NCI-H1092 (cell line): ENCODE results near the gene C19orf25.

Experiments
- DNase-seq: peaks from one replicate; lab custom pipeline; 2025; lab: John Stamatoyannopoulos, UW

C19orf25 gene

GRCh38 chr19:1466461-1467214, 12.4 kb downstream of the C19orf25 start:
- no peak for DNase-seq

GRCh38 chr19:1466018-1466460, 13.0 kb downstream of the C19orf25 start:
- DNase-seq: no peak

- no peak for DNase-seq
Observed at GRCh38 chr19:1465191-1466016, 13.6 kb downstream of the C19orf25 start.

GRCh38 chr19:1461862-1462261, 17.2 kb downstream of the C19orf25 start:
- DNase-seq: no peak

DNA sequence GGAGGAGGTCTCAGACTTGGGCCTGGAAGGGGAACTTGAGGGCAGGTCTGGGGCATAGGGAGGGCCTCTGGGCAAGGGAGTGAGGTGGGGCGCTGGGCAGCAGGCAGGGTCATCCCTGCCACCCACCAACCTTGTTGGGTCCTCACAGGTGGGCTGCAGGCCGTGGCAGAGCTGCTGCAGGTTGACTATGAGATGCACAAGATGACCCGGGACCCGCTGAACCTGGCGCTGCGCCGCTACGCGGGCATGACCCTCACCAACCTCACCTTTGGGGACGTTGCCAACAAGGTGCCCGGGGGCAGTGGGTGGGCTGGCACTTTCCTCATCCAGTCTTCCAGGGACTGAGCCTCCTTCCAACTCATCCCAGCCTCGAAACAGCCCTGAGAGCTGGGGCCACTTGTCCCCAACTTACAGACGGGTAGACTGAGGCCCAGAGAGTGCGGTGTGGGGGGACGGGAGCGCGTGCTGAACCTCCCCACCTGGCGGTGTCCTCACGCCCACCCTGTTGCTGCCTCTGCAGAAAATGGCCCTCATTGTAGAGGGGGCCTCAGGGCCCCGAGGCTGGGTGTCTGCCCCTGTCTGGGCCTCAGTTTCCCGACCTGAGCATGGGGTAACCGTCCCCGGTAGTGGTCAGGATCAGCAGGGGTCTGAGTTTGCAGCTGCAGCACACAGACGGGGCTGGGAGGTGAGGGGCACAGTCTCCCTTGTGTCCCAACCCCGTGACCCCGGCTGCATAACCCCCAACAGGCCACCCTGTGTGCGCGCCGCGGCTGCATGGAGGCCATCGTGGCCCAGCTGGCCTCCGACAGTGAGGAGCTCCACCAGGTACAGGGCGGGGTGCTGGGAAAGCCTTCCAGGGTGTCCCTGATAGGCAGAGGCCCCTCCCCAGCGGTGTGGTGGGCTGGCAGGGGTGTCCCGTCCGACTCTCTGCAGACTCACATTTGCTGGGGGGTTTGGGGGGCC, 18.7 kb downstream of the C19orf25 start:
- no peak for DNase-seq

GRCh38 chr19:1459479-1459878, 19.5 kb downstream of the C19orf25 start:
- no peak for DNase-seq

- no peak for DNase-seq
Observed at GRCh38 chr19:1457892-1458291, 21.1 kb downstream of the C19orf25 start.

- no peak for DNase-seq
Observed at GRCh38 chr19:1457031-1457739, 21.8 kb downstream of the C19orf25 start.

- DNase-seq: no peak
Observed at GRCh38 chr19:1456121-1456900, 22.7 kb downstream of the C19orf25 start.

DNA sequence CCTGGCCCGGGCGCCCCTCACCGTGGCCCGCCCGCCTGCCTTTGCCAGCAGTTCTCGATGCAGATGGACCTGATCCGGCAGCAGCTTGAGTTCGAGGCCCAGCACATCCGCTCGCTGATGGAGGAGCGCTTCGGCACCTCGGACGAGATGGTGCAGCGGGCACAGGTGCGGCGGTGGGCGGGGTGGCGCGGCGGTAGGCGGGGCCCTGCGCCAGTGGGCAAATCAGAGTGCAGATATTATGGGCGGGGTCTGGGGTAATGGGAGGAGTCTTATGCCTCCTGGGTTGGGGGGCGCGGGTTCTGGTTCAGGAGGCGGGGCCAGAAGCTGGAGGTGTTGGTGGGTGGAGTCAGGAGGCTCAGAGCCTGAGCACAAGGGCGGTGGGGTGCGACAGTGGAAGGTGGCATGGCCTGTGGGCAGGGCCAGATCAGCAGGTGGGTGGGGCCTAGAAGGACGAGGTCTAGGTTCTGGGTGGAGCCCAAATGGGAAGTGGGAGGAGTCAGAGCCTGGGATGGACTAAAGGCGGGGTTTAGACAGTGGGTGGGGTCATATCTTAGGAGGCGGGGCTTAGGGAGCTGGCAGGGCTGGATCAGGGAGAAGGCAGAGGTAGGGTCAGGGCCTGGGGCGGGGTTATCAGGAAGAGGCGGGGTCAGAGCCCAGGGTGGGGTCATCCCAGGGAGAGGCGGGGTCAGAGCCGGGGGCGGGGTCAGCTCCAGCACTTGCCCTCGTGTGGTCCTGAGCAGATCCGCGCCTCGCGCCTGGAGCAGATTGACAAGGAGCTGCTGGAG, 23.5 kb downstream of the C19orf25 start:
- no peak for DNase-seq

- no peak for DNase-seq
Observed at GRCh38 chr19:1455002-1455335, 24.0 kb downstream of the C19orf25 start.

DNA sequence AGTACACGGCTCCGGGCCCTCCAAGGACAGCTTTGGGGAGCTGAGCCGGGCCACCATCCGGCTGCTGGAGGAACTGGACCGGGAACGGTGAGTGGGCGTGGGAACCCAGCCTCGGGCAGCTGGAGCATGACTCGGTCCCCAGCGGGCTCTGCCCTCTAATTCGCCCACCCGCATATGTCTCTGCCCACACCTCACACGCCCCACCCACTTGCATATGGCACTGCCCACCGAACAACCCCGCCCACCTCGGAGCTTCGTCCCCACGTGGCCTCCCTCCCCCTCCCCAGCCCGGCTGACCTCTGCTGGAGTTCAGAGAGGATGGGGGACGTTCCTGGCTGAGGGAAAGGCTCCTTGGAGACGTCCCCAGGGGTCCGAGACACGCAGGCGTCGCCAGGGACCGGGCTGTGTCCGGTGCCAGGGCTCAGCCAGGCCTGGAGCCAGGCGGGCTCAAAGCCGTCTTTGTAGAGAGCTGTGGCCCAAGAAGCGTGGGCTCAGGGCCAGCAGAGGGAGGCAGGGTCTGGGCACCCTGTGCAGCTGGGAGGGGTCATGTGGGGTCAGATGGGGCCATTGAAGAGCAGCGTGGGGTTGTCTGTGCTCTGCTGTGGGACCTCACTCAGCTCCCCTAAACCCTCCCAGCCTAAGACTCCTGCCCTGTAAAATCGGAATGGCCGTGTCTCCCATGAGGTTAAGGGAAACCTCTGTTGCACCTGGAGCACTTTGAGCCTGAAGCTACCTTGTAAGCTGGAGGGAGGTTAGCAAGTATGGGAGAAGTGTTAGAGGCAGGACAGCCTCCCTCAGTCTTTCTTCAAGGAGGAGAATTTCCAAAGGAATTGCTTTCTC, 25.3 kb downstream of the C19orf25 start:
- DNase-seq: peak; percentile 18

DNA sequence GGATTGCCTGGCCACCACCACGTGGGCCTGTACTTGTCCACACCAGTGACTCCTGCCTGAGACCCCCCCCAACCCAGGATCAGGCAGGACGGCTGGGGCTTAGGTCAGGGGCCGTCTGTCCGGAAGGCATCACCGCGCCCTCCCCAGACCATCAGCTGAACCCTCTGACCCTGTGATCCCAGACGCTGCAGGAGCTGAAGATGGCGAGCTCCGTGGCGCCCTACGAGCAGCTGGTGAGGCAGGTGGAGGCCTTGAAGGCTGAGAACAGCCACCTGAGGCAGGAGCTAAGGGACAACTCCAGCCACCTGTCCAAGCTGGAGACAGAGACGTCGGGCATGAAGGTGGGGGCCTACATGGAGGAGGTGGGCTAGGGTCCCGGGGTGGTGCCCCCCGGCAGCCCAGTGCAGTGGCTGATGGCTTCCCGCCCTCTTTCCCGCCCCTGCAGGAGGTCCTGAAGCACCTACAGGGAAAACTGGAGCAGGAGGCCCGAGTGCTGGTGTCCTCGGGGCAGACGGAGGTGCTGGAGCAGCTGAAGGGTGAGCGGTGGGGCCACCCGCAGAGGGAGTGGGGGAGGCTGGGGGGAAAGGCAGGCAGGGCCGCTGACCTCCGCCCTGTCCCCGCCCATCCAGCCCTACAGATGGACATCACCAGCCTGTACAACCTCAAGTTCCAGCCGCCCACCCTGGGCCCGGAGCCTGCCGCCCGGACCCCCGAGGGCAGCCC, 26.1 kb downstream of the C19orf25 start:
- no peak for DNase-seq

- DNase-seq: no peak
Observed at GRCh38 chr19:1451916-1452801, 26.9 kb downstream of the C19orf25 start.

GRCh38 chr19:1450735-1451731, 28.0 kb downstream of the C19orf25 start:
- DNase-seq: no peak
